Measurements from ENCODE around the gene MEX3D. TPM values are rescaled to one million over a fixed set of nuclear protein-coding genes. Genes with fewer than 3 reads are reported as not detected.
"Not testable (repeated sequence)": the region's sequence is repeated elsewhere in the genome, so short reads cannot be mapped to it uniquely, and the experiment has no call there.

Gene MEX3D
- total RNA-seq, 1 experiment from 2014 or later: 26.0 TPM

GRCh38 chr19:1560286-1560882 is 7.7 kb downstream of the MEX3D start:
- no peak for DNase-seq
- no peaks in the 10 kb centered on the region for H3K36me3 ChIP-seq
- no peaks in the 10 kb centered on the region for H3K27me3 ChIP-seq
- no peak overlapping the region for H3K4me3 ChIP-seq
- H3K9me3 ChIP-seq: no peaks in the 10 kb centered on the region

- Histone ChIP-seq H3K36me3 (no peaks in the 10 kb centered on the region), H3K9me3 (no peaks in the 10 kb centered on the region), H3K27me3 (no peaks in the 10 kb centered on the region), H3K4me3 (no peak overlapping the region)
- no peak for DNase-seq
These were observed 9.6 kb downstream of the MEX3D start for GRCh38 chr19:1558552-1558951.

GRCh38 chr19:1556390-1557070 is 11.6 kb downstream of the MEX3D start:
- Histone ChIP-seq H3K4me3 (no peak overlapping the region), H3K27me3 (no peaks in the 10 kb centered on the region), H3K9me3 (no peaks in the 10 kb centered on the region), H3K36me3 (no peaks in the 10 kb centered on the region)
- DNase-seq: no peak

- Histone ChIP-seq H3K36me3 (no peaks in the 10 kb centered on the region), H3K4me3 (no peak overlapping the region), H3K9me3 (no peaks in the 10 kb centered on the region), H3K27me3 (no peaks in the 10 kb centered on the region)
- no peak for DNase-seq
These were observed 12.4 kb downstream of the MEX3D start for GRCh38 chr19:1555487-1556389.

- Histone ChIP-seq H3K9me3 (no peaks in the 10 kb centered on the region), H3K36me3 (no peaks in the 10 kb centered on the region), H3K4me3 (no peak overlapping the region), H3K27me3 (no peaks in the 10 kb centered on the region)
- no peak for DNase-seq
These were observed 13.2 kb downstream of the MEX3D start for GRCh38 chr19:1554968-1555367.

- H3K4me3 ChIP-seq: no peak overlapping the region
These were observed 14.7 kb downstream of the MEX3D start for GRCh38 chr19:1553415-1553814.

GRCh38 chr19:1551068-1552040 is 16.8 kb downstream of the MEX3D start:
- no peak for DNase-seq
- Histone ChIP-seq H3K9me3 (no peaks in the 10 kb centered on the region), H3K27me3 (no peaks in the 10 kb centered on the region), H3K36me3 (no peaks in the 10 kb centered on the region), H3K4me3 (no peak overlapping the region)

More at GRCh38 chr19:1553415-1553814, 14.7 kb downstream of the MEX3D start:
- no peaks in the 10 kb centered on the region for H3K27me3 ChIP-seq
- H3K9me3 ChIP-seq: no peaks in the 10 kb centered on the region
- no peak for DNase-seq
- H3K36me3 ChIP-seq: no peaks in the 10 kb centered on the region

GRCh38 chr19:1549332-1549945 is 18.7 kb downstream of the MEX3D start:
- H3K9me3 ChIP-seq: no peaks in the 10 kb centered on the region
- no peak for DNase-seq
- no peak overlapping the region for H3K4me3 ChIP-seq
- no peaks in the 10 kb centered on the region for H3K27me3 ChIP-seq
- no peaks in the 10 kb centered on the region for H3K36me3 ChIP-seq

- Histone ChIP-seq H3K9me3 (no peaks in the 10 kb centered on the region), H3K36me3 (no peaks in the 10 kb centered on the region), H3K27me3 (no peaks in the 10 kb centered on the region), H3K4me3 (no peak overlapping the region)
- no peak for DNase-seq
These were observed 27.7 kb downstream of the MEX3D start for GRCh38 chr19:1540365-1540925.

- DNase-seq, H3K4me3 ChIP-seq: not testable (repeated sequence)
These were observed 28.4 kb downstream of the MEX3D start for GRCh38 chr19:1539749-1540148.

GRCh38 chr19:1538978-1539377 is 29.1 kb downstream of the MEX3D start:
- no peaks in the 10 kb centered on the region for H3K27me3 ChIP-seq
- no peaks in the 10 kb centered on the region for H3K36me3 ChIP-seq
- DNase-seq: no peak
- no peak overlapping the region for H3K4me3 ChIP-seq
- H3K9me3 ChIP-seq: no peaks in the 10 kb centered on the region

More at GRCh38 chr19:1539749-1540148, 28.4 kb downstream of the MEX3D start:
- H3K27me3 ChIP-seq, H3K9me3 ChIP-seq, H3K36me3 ChIP-seq: not testable (repeated sequence)

GRCh38 chr19:1535699-1536098 is 32.4 kb downstream of the MEX3D start:
- H3K27me3 ChIP-seq, DNase-seq, H3K4me3 ChIP-seq, H3K36me3 ChIP-seq, H3K9me3 ChIP-seq: not testable (repeated sequence)

- no peak for DNase-seq
- Histone ChIP-seq H3K4me3 (no peak overlapping the region), H3K9me3 (no peaks in the 10 kb centered on the region), H3K36me3 (no peaks in the 10 kb centered on the region), H3K27me3 (no peaks in the 10 kb centered on the region; the same call in 1 of the 2 replicates)
These were observed 33.2 kb downstream of the MEX3D start for GRCh38 chr19:1534972-1535371.

- no peaks in the 10 kb centered on the region for H3K9me3 ChIP-seq
- no peak for DNase-seq
- no peak overlapping the region for H3K4me3 ChIP-seq
- H3K27me3 ChIP-seq: no peaks in the 10 kb centered on the region; the same call in 1 of the 2 replicates
- no peaks in the 10 kb centered on the region for H3K36me3 ChIP-seq
These were observed 34.5 kb downstream of the MEX3D start for GRCh38 chr19:1533510-1534150.

- no peak for DNase-seq
- H3K9me3 ChIP-seq: no peaks in the 10 kb centered on the region
- H3K4me3 ChIP-seq: no peak overlapping the region
These were observed 36.1 kb downstream of the MEX3D start for GRCh38 chr19:1532003-1532402.

More at GRCh38 chr19:1532003-1532402, 36.1 kb downstream of the MEX3D start:
- no peaks in the 10 kb centered on the region; the same call in 1 of the 2 replicates for H3K27me3 ChIP-seq
- no peaks in the 10 kb centered on the region for H3K36me3 ChIP-seq
